VCaP (cell line): ENCODE results near the gene CDH20.

Experiments used
- H3K27ac ChIP-seq: fragments of 450-650 bp; 2 replicates; pipeline ENCODE4 v1.5.1; 2017
- TF ChIP-seq, protein P1 (sequence below): fragments of 450-650 bp; conservative IDR thresholded peaks from 2 replicates; pipeline ENCODE4 v1.5.1; 2017; ENCODE audit warnings: mild to moderate bottlenecking, moderate library complexity

Gene CDH20

DNA sequence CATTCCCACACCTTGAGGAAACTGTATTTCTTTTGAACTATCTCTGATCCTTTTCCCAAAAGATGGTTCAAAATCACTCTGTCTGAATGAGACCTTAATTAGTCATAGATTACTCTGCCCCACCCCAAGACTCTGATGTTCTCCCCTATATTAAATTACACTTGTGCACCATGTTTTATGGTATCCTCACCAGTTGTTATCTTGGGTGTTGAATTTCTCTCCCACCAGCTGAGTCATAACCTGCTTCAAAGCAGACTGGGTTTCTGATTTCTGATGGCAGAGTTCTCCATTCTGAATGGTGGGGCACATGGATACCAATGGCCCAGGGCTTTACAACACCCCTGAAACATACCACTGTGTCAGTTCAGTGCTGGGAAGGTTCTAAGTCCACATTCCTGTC is 15.0 kb downstream of the CDH20 start:
- no peak overlapping the region for H3K27ac ChIP-seq
- TF ChIP-seq, protein P1, sequence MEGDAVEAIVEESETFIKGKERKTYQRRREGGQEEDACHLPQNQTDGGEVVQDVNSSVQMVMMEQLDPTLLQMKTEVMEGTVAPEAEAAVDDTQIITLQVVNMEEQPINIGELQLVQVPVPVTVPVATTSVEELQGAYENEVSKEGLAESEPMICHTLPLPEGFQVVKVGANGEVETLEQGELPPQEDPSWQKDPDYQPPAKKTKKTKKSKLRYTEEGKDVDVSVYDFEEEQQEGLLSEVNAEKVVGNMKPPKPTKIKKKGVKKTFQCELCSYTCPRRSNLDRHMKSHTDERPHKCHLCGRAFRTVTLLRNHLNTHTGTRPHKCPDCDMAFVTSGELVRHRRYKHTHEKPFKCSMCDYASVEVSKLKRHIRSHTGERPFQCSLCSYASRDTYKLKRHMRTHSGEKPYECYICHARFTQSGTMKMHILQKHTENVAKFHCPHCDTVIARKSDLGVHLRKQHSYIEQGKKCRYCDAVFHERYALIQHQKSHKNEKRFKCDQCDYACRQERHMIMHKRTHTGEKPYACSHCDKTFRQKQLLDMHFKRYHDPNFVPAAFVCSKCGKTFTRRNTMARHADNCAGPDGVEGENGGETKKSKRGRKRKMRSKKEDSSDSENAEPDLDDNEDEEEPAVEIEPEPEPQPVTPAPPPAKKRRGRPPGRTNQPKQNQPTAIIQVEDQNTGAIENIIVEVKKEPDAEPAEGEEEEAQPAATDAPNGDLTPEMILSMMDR = no peak

DNA sequence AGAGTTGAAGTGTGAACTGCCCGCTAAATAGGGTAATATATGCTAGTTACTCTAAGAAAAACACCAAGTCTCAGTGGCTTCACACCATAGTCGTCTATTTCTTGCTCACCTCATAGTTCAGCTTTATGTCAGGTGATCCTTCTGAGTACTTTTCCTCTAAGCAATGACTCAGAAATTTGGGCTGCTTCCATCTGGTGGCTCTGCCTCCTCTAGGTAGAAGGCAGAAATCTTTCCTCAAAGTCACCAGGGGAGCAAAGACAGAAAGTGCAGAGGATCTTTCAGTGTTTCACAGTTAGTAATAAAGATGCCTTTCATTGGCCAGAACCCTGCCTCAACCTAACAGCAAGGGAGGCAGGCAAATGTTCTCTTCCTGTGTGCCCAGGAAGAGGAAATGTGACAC is 17.3 kb downstream of the CDH20 start:
- no peak overlapping the region for H3K27ac ChIP-seq
- TF ChIP-seq, protein P1 = no peak

DNA sequence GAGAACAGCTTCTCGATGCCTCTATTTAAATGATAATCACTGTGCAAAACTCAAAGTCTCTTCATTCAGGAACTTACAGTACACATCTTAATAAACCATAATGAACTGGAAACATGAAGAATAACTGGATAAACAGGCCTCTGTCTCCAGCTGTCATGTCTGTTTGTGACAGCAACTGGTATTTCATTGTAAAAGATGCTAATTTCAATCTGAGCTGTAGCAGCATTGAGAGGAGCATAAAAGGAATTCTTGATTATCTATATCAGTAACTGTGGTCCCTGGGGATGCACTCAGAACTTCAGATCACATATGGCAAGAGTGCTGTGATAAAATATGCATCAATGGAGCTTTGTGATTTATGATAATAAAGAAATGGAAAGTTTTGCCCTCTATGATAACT is 18.8 kb downstream of the CDH20 start:
- TF ChIP-seq, protein P1 = no peak
- no peak overlapping the region for H3K27ac ChIP-seq

DNA sequence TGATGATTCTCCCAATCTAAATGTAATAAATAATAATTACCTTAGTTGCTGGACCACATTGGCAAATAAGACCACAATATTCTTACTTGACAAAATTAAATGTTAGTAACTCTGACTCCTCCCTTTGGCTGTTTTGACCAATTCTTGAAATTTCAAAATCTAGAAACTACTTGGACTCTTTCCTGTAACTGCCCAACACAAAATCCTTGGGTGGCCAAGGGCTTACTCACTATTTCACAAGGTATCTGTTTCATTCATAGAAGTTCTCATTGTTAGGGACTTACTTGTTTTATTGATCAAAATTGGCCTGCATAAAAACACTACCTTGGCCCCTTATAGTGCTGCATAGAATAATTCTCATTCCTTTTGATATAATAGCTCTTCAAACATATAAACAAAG is 19.4 kb downstream of the CDH20 start:
- no peak overlapping the region for H3K27ac ChIP-seq
- TF ChIP-seq, protein P1 = no peak

DNA sequence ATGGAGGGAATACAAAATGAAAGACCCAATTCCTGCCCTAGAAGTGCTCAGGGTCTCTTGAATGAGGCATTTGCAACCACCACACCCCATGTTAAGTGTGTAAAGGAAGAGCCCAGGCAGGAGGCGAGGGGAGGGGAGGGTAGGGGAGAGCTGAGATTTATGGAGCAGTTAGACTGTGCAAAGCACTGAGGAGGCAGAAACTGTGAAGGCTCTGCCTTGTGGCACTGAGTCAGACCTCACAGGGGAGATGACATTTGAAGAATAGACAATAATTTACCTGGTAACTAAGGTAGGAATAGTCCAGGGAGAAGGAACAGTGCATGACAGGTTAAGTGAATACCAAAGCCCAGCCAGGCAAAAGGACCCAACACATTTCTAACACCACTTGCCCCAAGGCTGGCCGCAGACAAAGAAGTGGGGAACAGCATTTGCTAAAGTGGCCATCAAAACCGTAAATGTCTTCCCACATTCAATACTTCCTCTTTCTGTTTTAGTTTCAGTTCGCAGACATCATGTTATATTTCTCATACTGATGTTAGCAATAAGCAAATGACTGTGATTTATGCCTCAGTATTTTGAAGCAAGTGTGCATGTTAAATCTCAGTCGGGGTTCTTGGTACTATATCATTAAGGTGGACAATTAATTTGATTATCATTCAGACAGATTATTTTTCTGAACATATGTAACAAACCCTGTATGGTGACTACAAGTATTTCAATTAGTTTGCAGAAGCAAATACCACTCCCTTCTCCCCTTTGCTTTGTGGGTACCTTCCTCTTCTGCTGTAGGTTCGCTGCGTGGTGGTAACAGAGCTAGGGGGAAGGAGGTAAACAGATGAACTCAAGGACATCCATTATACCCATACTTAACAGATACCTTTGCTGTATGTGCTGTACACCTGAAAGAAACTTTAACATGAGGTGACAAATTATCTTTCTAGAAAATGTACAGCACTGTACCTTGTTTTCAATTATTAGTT is 27.5 kb downstream of the CDH20 start:
- TF ChIP-seq, protein P1 = no peak
- no peak overlapping the region for H3K27ac ChIP-seq

DNA sequence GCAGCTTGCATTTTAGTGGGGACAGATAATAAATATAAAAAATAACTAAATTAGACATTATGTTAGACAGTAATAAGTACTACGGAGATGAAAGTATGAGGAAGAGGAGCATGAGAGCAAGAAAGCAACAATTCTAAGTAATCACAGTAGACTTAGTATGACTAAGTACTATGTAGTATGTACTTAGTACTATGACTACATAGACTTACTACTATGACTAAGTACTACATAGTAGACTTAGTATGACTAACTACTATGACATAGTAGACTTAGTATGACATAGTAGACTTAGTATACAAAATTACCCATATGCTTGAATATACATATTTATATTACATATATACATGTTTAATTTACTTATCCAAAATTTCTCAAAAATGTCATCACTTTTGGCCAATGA is 29.3 kb downstream of the CDH20 start:
- TF ChIP-seq, protein P1 = no peak
- no peak overlapping the region for H3K27ac ChIP-seq

DNA sequence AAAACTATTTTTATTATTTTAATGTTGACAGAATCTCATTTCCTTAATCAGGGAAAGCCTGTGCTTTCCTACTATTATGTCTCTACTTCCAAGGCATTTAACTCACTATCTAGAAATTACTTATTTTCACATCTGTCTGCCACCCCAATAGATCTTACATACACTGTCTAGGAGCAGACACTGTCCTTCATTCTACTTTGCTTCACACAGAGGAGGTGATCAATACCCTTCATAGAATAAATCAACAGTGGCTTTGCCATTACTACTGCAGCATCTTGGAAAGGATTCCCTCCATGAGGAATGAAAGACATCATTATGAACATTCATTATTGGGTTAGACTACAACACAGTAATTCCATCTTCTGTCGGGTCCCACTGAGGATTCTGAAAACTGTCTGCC is 31.7 kb downstream of the CDH20 start:
- TF ChIP-seq, protein P1 = no peak
- no peak overlapping the region for H3K27ac ChIP-seq
